Mesenchymal stem cell (in vitro differentiated cells and primary cell): ENCODE measurements around the gene ZKSCAN2.

Experiments used
- DNase-seq: peaks from one replicate; pipeline ENCODE4 v3.0.0-alpha.2; 2013
- H2AFZ ChIP-seq: one replicate; pipeline ENCODE4 v1.6.1; 2013; ENCODE audit warnings: low read depth, mild to moderate bottlenecking, control low read depth, inconsistent platforms, low read length, moderate library complexity
- H2AK5ac ChIP-seq: 2 replicates; pipeline ENCODE4 v1.6.1; 2013; ENCODE audit warnings: low read length, moderate library complexity, mild to moderate bottlenecking, inconsistent platforms; ENCODE audit not compliant: severe bottlenecking
- H2BK120ac ChIP-seq: one replicate; pipeline ENCODE4 v1.6.1; 2013; ENCODE audit warnings: low read depth, mild to moderate bottlenecking, inconsistent platforms, low read length, moderate library complexity
- H2BK12ac ChIP-seq, 2 experiments: one replicate each; pipeline ENCODE4 v1.6.1; 2013; ENCODE audit warnings: inconsistent platforms in 2 of 2, low read length in 2 of 2, mild to moderate bottlenecking in 2 of 2, moderate library complexity in 2 of 2, control low read depth in 1 of 2
- H2BK15ac ChIP-seq: one replicate; pipeline ENCODE4 v1.6.1; 2013; ENCODE audit warnings: mild to moderate bottlenecking, low read depth, inconsistent platforms; ENCODE audit not compliant: poor library complexity, severe bottlenecking
- H2BK5ac ChIP-seq: 2 replicates; pipeline ENCODE4 v1.6.1; 2013; ENCODE audit warnings: low read depth, mild to moderate bottlenecking, low read length, control low read depth, inconsistent platforms; ENCODE audit not compliant: poor library complexity, severe bottlenecking
- H3K14ac ChIP-seq, 2 experiments: one replicate each; pipeline ENCODE4 v1.6.1; 2013; ENCODE audit warnings: inconsistent platforms in 2 of 2, low read length in 2 of 2, control low read depth in 1 of 2, mild to moderate bottlenecking in 1 of 2, moderate library complexity in 1 of 2
- H3K18ac ChIP-seq, 2 experiments: one replicate each; pipeline ENCODE4 v1.6.1; 2013; ENCODE audit warnings: inconsistent platforms in 2 of 2, low read length in 2 of 2, control low read depth in 1 of 2, low read depth in 1 of 2, mild to moderate bottlenecking in 1 of 2
- H3K23ac ChIP-seq, 2 experiments: one replicate each; pipeline ENCODE4 v1.6.1; 2013; ENCODE audit warnings: inconsistent platforms in 2 of 2, low read length in 2 of 2, mild to moderate bottlenecking in 2 of 2, moderate library complexity in 2 of 2, control low read depth in 1 of 2
- H3K27ac ChIP-seq: 2 replicates; pipeline ENCODE4 v1.5.1; 2013; ENCODE audit warnings: mild to moderate bottlenecking, moderate library complexity, low read length, control low read depth, inconsistent platforms; ENCODE audit not compliant: poor library complexity, severe bottlenecking
- H3K27me3 ChIP-seq, 2 experiments: 2 replicates each; pipeline versions ENCODE4 v1.6.1 to v1.7.0; 2013; ENCODE audit warnings: low read length in 2 of 2, mild to moderate bottlenecking in 2 of 2, moderate library complexity in 2 of 2, control low read depth in 1 of 2, inconsistent platforms in 1 of 2; ENCODE audit not compliant: control insufficient read depth in 1 of 2, insufficient read depth in 1 of 2
- H3K36me3 ChIP-seq, 2 experiments: 2 replicates each; pipeline versions ENCODE4 v1.6.1 to v1.7.0; 2013; ENCODE audit warnings: low read length in 2 of 2, control low read depth in 1 of 2, inconsistent platforms in 1 of 2, low read depth in 1 of 2, mild to moderate bottlenecking in 1 of 2; ENCODE audit not compliant: insufficient read depth in 2 of 2, control insufficient read depth in 1 of 2
- H3K4ac ChIP-seq, 2 experiments: one replicate each; pipeline ENCODE4 v1.6.1; 2013; ENCODE audit warnings: inconsistent platforms in 2 of 2, low read length in 2 of 2, mild to moderate bottlenecking in 2 of 2, moderate library complexity in 2 of 2, control low read depth in 1 of 2, low read depth in 1 of 2
- H3K4me1 ChIP-seq: 2 replicates; pipeline ENCODE4 v1.6.1; 2013; ENCODE audit warnings: low read depth, low read length, control low read depth; ENCODE audit not compliant: control insufficient read depth, insufficient read depth
- H3K4me2 ChIP-seq: 2 replicates; pipeline ENCODE4 v1.6.1; 2013; ENCODE audit warnings: low read length, mild to moderate bottlenecking, inconsistent platforms; ENCODE audit not compliant: poor library complexity, severe bottlenecking
- H3K4me3 ChIP-seq, 2 experiments: 2 replicates each; pipeline versions ENCODE4 v1.5.1 to v1.7.0; 2013; ENCODE audit warnings: low read length in 2 of 2, mild to moderate bottlenecking in 2 of 2, control low read depth in 1 of 2, low read depth in 1 of 2; ENCODE audit not compliant: insufficient read depth in 1 of 2
- H3K79me1 ChIP-seq: replicated peaks from 2 replicates; pipeline ENCODE4 v1.6.1; 2013; ENCODE audit warnings: mild to moderate bottlenecking, control low read depth, low read length, inconsistent platforms; ENCODE audit not compliant: poor library complexity, severe bottlenecking
- H3K9ac ChIP-seq: 2 replicates; pipeline ENCODE4 v1.7.0; 2013; ENCODE audit warnings: mild to moderate bottlenecking, low read length, moderate library complexity
- H3K9me3 ChIP-seq: 2 replicates; pipeline ENCODE4 v1.7.0; 2013; ENCODE audit warnings: mild to moderate bottlenecking, low read length; ENCODE audit not compliant: control insufficient read depth
- H4K8ac ChIP-seq: one replicate; pipeline ENCODE4 v1.6.1; 2013; ENCODE audit warnings: inconsistent platforms, mild to moderate bottlenecking, low read length, moderate library complexity
- H4K91ac ChIP-seq: one replicate; pipeline ENCODE4 v1.6.1; 2013; ENCODE audit warnings: mild to moderate bottlenecking, low read length, inconsistent platforms
- WGBS: methylation state at CpG from one replicate; pipeline ENCODE4 v1.1.7; 2013; ENCODE audit warnings: mixed read lengths; 5-methylcytosine and 5-hydroxymethylcytosine counted together

The ZKSCAN2 gene

DNA sequence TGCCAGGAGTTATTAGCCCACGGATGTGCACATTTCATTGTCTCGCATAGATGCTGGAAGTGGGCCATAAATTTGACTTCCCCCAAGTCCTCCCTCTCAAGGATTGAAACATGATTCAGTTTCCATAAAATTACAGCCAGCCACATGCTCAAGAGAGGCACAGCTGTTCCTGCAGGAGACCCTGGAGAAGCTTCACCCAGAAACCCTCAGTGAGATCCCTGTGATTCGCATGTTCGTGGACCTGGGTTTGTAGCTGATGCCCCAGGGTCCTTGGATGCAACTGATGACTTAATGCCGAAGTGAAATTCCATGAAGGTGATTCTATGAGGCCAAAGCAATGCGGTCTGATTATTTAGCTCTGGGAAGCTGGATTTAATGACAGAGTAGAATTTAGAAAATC is 65.5 kb downstream of the ZKSCAN2 start:
- no peaks in the 10 kb centered on the region for H3K79me1 ChIP-seq
- H3K4me3 ChIP-seq: no peak overlapping the region
- no peak overlapping the region for H3K27ac ChIP-seq
- H3K4me2 ChIP-seq: no peak overlapping the region
- H3K36me3 ChIP-seq: no peaks in the 10 kb centered on the region
- no peak overlapping the region for H4K8ac ChIP-seq
- no peak overlapping the region for H2BK5ac ChIP-seq
- no peak overlapping the region for H2BK120ac ChIP-seq
- H3K9ac ChIP-seq: no peak overlapping the region
- no peak overlapping the region for H2AFZ ChIP-seq
- H3K14ac ChIP-seq: no peak overlapping the region
- H3K27me3 ChIP-seq: no peaks in the 10 kb centered on the region
- H3K9me3 ChIP-seq: no peaks in the 10 kb centered on the region
- no peak for DNase-seq
- no peak overlapping the region for H2BK12ac ChIP-seq
- H3K4ac ChIP-seq: no peak overlapping the region
- no peaks in the 10 kb centered on the region for H3K4me1 ChIP-seq
- no peak overlapping the region for H3K23ac ChIP-seq
- H2BK15ac ChIP-seq: no peak overlapping the region
- no peak overlapping the region for H4K91ac ChIP-seq
- WGBS: 69% methylated on average over 6 of the region's 6 CpGs
- H3K18ac ChIP-seq: no peak overlapping the region
- no peak overlapping the region for H2AK5ac ChIP-seq

DNA sequence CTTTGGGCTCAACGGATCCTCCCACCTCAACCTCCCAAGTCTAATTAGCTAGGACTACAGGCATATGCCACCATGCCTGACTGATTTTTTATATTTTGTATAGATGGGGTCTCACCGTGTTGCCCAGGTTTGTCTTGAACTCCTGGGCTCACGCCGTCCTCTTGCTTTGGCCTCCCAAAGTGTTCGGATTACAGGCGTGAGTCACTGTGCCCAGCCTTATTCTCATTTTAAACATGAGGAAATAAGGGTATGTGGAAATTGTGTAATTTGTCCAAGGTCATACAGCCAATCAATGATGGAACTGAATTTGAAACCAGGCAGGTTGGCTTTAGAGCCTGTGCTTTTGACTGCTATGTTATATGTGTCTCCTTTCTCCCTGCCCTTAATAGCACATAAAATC is 68.3 kb downstream of the ZKSCAN2 start:
- no peak for DNase-seq
- Histone ChIP-seq H2AFZ (no peak overlapping the region), H2AK5ac (no peak overlapping the region), H3K79me1 (no peaks in the 10 kb centered on the region), H3K14ac (no peak overlapping the region), H4K8ac (no peak overlapping the region), H3K4ac (no peak overlapping the region), H3K4me1 (no peaks in the 10 kb centered on the region), H3K4me3 (no peak overlapping the region), H3K9ac (no peak overlapping the region), H2BK12ac (no peak overlapping the region), H2BK120ac (no peak overlapping the region), H2BK15ac (no peak overlapping the region), H3K9me3 (no peaks in the 10 kb centered on the region), H3K18ac (no peak overlapping the region), H3K27me3 (no peaks in the 10 kb centered on the region), H3K23ac (no peak overlapping the region), H2BK5ac (no peak overlapping the region), H3K36me3 (no peaks in the 10 kb centered on the region), H4K91ac (no peak overlapping the region), H3K27ac (no peak overlapping the region), H3K4me2 (no peak overlapping the region)
- WGBS: 97% methylated on average over 5 of the region's 6 CpGs

- Histone ChIP-seq H3K4ac (no peak overlapping the region), H3K27me3 (no peaks in the 10 kb centered on the region), H2BK15ac (no peak overlapping the region), H2AK5ac (no peak overlapping the region), H3K9me3 (no peaks in the 10 kb centered on the region), H2AFZ (no peak overlapping the region), H3K4me3 (no peak overlapping the region), H3K79me1 (no peaks in the 10 kb centered on the region), H3K9ac (no peak overlapping the region), H2BK12ac (no peak overlapping the region), H3K27ac (no peak overlapping the region), H3K4me2 (no peak overlapping the region), H3K4me1 (no peaks in the 10 kb centered on the region), H2BK120ac (no peak overlapping the region), H4K8ac (no peak overlapping the region), H3K23ac (no peak overlapping the region), H2BK5ac (no peak overlapping the region), H4K91ac (no peak overlapping the region), H3K14ac (no peak overlapping the region), H3K36me3 (no peaks in the 10 kb centered on the region), H3K18ac (no peak overlapping the region)
- DNase-seq: no peak
- 92% methylated on average over 3 of the region's 3 CpGs for WGBS
These were observed 70.2 kb downstream of the ZKSCAN2 start for GRCh38 chr16:25187491-25187795.
